C4-2B (cell line): ENCODE measurements around the gene DPP6.

Experiments
- ZFX ChIP-seq: fragments of 450-650 bp; IDR thresholded peaks from 2 replicates; pipeline ENCODE4 v1.6.1; 2017
- TF ChIP-seq, protein P1 (sequence below): fragments of 450-650 bp; conservative IDR thresholded peaks from 2 replicates; pipeline ENCODE4 v1.5.1; 2017; ENCODE audit warnings: mild to moderate bottlenecking

DNA sequence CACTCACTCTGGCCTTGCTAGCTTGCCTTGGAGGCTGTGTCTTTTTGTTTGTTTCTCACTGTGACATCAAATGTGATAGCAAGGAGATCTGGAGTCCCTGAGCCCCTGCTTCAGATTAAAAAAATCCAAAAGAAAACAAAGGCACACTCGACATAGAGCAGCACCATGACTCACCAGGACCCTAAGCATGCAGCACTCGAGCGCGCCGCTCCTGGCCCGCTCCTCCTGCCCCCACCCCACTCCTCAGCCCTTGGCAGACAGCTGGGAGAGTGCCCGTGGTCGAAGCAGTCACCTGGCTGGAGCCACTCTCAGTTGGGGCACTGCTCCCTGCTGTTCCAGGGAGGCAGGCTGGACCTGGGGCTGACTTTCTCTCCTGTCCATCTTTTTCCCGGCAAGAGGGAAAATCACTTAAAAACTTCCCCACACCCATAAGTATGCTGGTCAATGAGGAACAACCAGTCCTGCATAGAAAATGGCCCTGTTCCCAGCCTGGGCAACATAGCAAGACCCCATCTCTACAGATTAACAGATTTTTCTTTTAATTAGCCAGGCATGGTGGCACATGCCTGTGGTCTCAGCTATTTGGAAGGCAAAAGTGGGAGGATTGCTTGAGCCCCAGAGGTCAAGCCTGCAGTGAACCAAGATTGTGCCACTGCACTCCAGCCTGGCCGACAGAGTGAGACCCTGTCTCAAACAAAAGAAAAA, 822.4 kb downstream of the DPP6 start:
- TF ChIP-seq, protein P1, sequence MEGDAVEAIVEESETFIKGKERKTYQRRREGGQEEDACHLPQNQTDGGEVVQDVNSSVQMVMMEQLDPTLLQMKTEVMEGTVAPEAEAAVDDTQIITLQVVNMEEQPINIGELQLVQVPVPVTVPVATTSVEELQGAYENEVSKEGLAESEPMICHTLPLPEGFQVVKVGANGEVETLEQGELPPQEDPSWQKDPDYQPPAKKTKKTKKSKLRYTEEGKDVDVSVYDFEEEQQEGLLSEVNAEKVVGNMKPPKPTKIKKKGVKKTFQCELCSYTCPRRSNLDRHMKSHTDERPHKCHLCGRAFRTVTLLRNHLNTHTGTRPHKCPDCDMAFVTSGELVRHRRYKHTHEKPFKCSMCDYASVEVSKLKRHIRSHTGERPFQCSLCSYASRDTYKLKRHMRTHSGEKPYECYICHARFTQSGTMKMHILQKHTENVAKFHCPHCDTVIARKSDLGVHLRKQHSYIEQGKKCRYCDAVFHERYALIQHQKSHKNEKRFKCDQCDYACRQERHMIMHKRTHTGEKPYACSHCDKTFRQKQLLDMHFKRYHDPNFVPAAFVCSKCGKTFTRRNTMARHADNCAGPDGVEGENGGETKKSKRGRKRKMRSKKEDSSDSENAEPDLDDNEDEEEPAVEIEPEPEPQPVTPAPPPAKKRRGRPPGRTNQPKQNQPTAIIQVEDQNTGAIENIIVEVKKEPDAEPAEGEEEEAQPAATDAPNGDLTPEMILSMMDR = no peak
- TF ChIP-seq ZFX = no peak
